Measurements from ENCODE around the gene EHF.

DNA sequence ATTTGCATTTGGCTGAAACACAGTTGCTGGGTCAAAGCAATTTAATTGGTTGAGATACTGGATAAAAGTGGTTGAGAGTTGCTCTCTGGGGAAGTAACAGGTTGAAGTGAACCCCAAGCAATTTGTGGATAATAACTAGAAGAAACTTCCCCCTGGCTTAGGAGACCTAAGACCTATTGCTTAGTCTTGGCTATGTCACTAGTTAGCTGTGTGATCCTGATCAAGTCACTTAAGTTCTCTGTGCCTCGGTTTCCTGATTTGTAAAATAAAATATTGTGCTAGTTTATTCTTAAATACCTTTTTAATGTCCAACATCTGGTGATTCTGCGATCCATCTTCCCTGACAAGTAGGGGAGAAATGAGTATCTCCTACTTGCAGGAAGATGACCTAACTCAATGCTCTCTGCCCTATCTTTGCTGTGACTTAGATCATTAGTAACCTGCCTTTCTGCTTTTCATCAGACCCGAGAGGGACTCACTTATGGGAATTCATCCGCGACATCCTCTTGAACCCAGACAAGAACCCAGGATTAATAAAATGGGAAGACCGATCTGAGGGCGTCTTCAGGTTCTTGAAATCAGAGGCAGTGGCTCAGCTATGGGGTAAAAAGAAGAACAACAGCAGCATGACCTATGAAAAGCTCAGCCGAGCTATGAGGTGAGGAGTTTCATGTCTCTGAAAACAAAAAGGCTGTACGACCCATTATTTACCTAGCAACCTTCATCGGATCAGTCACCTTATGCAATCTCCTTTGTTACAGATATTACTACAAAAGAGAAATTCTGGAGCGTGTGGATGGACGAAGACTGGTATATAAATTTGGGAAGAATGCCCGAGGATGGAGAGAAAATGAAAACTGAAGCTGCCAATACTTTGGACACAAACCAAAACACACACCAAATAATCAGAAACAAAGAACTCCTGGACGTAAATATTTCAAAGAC, 37.5 kb downstream of the EHF start:
- no peak for TF ChIP-seq POLR2AphosphoS5 (IDR thresholded peaks at IDR 0.05; ENCODE audit: borderline replicate concordance, low read depth, low read length)
- TF ChIP-seq EZH2 (IDR thresholded peaks at IDR 0.05), result no peak

Measured in SK-N-MC (cell line).